HK-2 (cell line): Measurements from ENCODE around the gene TLR8.

Source experiments
- DNase-seq: peaks from one replicate; pipeline ENCODE4 v3.0.0-alpha.2; 2018; ENCODE audit not compliant: unreplicated experiment

TLR8 gene

GRCh38 chrX:12906046-12906761 lies at the start of gene TLR8:
TLR8 (plus strand) TSS chrX:12906620; CDS start chrX:12906707, 87 bp downstream.
- no peak for DNase-seq

DNA sequence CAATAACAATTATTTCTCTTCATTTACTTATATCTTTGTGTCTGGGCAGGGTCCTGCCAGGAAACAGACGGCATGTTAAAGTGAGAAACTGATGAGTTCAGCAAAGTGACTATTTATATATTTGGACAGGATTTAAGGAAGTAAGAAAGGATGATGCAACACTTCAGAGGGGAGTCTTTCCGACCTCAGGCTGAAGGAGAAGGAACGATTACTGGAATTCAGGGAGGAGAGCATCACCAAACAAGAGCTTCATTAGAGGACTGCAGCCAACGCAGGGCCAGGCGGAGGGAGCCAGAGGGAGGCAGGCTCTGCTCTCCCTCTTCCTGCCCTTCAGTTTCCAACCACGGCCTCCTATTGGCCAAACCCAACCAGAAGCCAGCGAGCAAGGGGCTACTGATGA lies 41.1 kb upstream of the TLR8 start:
- DNase-seq, result no peak

DNA sequence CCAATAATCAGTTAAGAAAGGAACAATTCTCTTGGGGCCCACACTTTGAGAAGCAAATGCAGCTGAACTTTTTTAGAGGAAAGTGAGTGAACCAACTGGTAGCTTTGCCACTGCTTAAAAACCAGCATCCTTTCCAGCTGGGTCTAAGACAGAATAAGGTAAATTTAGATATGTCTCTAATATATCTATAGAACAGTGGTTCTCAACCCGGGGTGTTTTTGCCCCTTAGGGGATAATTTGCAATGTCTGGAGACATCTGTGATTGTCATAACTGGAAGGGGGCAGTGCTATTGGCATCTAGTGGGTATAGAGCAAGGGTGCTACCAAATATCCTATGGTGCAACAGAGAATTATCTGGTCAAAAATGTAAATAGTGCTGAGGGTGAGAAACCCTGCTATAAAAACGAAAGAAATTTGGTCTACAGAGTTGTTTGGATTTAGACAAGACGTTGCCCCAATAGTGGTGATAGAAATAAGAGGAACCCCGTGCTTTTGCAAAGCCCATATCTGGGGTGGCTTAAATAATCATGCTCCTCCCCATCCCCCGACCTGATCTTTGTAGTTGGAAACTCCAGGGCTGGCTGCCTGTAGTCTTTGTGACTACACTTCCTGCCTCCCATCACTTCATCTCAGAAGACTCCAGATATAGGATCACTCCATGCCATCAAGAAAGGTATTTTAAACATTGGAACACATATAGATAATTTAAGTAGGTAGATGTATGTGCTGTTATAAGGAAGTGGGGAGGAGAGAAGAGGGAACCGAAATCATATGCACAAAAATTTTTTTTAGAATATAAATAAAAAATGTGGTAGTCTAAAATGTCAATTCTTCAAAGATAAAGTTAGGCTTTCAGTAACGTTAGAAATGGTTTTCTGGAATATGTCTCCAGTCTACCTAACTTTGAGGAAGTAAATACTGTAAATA lies 39.7 kb upstream of the TLR8 start, which contains the start of gene TLR7:
TSS of gene TLR7 (plus strand) at position 622 of the 927 bp plus-strand sequence. CDS start 507 bp downstream, outside the sequence.
- no peak for DNase-seq

- no peak for DNase-seq
Measured at GRCh38 chrX:12867685-12868084, 38.7 kb upstream of the TLR8 start.

DNA sequence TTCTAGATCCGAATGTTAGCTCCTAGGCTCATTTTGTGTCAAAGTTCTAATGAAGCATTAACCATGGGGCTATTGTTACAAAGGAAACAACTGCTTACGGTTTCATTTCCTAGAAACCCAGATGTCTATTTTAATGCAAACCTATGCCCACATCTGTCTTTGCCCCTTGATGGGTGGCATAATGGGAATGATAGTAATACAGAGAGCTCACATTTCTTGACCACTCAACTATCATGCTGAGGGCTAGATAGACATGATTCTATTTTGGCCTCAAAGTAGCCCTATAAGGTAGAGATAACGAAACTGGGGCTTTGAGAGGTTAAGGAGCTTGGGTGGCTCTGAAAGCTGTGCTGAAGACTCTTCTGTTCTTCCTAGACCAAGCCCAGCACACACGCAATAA lies 37.7 kb upstream of the TLR8 start:
- no peak for DNase-seq

- DNase-seq, result no peak
Measured at GRCh38 chrX:12871257-12871656, 35.2 kb upstream of the TLR8 start.

DNA sequence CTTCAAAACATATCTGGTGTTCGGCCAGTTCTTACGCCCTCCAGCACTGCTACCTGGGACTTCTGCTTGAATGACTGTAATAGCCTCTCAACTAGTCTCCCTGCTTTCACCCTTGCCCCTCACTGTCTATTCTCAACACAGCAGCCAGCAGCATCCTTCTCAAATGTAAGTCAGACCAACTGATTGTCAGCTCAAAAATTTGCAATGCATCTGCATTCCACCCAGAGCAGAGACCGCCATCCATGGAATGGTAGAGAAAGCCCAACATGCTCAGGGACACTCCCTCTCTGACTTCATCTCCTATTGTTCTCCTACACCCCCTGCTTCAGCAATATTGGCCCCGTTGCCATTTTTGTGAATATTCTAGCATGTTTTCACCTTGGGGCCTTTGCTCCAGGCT lies 33.7 kb upstream of the TLR8 start:
- DNase-seq, result no peak

DNA sequence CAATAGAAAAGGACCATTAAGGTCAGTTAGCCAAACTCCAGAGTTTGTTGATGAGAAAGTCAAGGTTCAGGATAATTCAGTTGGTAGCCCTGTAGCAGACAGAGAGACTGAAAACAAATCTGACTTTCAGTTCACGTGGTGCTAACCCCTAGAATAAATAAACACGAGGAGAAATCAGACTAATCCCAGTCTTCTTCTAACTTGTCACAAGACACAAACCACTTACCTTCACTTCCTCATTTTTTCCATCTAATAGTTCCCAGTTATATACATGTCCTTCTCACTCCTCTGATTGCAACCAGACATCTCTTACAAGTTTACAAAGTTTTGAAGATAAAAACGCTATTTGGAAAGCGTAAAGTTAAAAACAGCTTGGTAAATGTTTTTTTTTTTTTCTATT lies 31.8 kb upstream of the TLR8 start:
- DNase-seq, result no peak

DNA sequence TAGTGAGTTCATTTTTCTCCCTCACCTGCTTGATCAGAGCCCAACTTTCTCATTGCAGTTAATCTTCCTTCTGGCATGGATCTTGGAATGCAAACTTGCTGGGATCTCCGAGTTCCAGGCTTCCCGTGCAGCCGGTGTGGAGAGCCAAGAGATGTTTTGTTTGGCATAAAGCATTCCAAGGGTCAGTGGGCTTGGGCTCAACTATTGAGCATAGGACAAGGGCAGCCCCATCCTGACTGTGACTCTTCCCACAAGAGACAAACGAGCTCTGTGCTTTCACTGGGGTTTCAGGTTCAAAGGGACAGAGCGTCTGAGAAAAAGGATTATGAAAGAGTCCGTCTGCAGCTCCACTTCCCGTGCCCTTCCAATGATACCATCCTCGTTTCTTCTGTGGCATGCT lies 29.0 kb upstream of the TLR8 start:
- DNase-seq, result no peak

DNA sequence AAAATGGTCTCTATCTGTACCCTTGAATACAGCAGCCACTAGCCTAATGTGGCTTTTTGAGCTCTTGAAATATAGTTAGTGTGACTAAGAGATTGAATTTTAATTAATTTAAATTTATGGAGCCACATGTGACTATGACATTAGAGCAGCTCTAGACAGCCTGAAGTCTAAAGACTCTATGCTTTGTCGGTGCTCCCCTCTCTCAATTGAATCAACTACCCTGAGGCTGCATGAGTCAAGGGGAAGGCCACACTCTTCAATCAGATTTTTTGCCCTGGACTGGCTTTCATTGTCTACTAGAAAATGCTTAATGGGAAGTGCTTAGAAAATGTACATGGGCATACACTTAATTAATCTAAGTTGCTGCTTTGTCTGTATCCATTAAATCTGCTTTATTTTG lies 27.9 kb upstream of the TLR8 start:
- DNase-seq, result no peak

DNA sequence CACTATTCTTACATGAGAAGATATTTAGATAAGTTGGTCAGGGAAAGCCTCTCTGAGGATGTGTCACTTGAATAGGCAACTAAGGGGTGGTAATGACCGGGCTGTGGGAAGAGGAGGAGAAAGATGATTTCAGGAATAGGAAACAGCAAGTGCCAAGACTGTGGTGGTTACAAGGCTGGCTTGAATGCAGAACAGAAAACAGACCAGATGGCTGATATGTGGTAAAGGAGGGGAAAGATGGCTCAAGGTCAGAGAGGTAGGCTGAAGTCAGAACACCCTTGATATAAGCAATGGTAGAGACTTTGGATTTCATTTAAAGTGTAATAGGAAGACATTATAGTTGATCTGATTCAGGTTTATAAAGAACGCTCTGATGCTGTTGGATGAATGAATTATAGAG lies 24.5 kb upstream of the TLR8 start:
- no peak for DNase-seq

GRCh38 chrX:12885508-12885907 lies 20.9 kb upstream of the TLR8 start:
- no peak for DNase-seq

GRCh38 chrX:12886545-12886944 lies 19.9 kb upstream of the TLR8 start:
- DNase-seq, result no peak

DNA sequence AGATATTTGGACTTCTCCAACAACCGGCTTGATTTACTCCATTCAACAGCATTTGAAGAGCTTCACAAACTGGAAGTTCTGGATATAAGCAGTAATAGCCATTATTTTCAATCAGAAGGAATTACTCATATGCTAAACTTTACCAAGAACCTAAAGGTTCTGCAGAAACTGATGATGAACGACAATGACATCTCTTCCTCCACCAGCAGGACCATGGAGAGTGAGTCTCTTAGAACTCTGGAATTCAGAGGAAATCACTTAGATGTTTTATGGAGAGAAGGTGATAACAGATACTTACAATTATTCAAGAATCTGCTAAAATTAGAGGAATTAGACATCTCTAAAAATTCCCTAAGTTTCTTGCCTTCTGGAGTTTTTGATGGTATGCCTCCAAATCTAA lies 19.3 kb upstream of the TLR8 start:
- no peak for DNase-seq

DNA sequence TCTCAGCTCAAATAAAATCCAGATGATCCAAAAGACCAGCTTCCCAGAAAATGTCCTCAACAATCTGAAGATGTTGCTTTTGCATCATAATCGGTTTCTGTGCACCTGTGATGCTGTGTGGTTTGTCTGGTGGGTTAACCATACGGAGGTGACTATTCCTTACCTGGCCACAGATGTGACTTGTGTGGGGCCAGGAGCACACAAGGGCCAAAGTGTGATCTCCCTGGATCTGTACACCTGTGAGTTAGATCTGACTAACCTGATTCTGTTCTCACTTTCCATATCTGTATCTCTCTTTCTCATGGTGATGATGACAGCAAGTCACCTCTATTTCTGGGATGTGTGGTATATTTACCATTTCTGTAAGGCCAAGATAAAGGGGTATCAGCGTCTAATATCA lies 18.7 kb upstream of the TLR8 start:
- no peak for DNase-seq

GRCh38 chrX:12890467-12890866 lies 16.0 kb upstream of the TLR8 start:
- DNase-seq, result no peak

GRCh38 chrX:12891171-12891570 lies 15.2 kb upstream of the TLR8 start:
- DNase-seq, result no peak

DNA sequence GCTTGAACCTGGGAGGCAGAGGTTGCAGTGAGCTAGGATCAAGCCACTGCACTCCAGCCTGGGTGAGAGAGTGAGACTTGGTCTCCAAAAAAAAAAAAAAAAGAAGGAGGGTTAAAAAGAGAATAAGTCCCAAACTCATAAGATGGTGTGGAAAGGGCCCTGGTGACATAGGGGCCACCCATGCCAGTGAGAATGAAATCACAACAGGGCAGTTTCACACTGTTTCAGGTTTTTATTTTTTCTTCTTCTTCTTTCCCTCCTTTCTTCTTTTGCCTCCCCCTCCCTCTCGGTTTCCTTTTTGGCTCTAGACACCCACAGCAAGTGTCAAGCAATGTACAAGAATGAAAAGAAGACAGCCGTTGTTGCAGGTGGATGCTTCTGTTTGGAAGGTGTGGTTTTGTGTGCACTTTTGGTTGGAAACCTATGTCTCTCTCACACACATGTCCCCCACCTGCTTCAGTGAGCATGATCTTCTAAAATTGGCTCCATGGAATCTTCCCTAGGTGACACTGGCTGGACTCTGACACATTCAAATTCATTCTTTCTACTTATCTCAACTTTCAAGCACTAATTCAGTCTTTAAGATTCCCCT lies 14.4 kb upstream of the TLR8 start:
- DNase-seq, result no peak

DNA sequence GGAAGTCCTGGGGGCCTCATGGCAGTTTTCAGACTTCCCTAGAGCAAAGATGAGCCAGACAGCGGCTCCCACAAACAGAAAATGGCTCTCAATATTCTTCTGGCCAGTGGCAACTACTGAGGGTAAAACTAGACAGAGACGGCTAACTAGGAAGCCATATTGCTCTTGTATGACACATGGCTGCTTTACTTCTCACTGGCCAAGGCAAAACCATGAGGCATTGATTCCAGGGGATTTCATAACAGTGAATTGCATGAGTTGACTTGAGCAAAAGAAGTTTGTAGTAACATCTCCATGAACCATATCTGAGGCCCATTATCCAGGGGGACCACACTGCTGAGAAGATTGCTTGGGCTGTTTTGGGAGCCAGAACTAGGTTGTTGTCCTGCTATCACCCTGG lies 13.7 kb upstream of the TLR8 start:
- DNase-seq, result no peak

DNA sequence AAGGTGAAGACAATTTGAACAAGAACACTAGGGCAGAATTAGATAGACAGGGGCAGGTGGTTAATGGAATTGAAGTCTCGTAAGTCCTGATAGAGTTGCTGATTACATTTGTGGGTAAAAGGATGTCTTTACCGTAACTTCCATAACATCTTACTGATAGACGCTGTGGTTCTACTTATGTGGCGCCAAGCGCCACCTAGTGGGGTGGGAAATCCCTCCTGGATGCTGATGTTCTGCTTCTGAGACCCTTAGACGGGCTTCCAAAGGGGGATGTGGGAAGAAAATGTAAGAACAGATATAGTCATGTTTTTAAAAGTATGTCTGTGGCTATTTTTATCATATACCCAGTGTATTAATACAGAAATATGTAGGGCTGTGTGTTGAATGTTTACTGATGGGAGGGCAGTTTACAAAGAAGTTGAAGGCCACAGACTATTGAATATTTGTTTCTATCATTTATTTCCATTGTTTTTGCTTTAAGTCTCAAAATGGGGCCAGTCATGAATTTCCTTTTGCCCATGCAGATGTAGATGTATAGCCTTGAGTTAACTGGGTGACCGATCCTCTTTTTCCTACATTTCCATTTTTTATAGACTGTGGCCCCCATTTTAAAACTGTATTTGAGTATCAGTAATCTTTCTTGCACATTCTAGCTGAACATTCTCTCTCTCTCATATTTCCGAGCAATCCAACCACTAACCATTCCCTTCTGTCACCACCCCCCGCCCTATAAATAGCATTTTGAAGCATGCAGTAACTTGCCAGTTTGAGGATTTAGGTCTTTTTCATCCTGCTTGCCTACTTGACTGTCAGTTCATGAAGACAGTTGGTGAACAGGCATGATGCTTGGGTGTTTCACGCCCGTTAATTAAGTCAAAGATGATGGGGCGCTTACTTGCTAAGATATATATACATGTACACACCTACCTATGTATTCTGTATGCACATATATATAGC lies 12.1 kb upstream of the TLR8 start:
- DNase-seq, result no peak

DNA sequence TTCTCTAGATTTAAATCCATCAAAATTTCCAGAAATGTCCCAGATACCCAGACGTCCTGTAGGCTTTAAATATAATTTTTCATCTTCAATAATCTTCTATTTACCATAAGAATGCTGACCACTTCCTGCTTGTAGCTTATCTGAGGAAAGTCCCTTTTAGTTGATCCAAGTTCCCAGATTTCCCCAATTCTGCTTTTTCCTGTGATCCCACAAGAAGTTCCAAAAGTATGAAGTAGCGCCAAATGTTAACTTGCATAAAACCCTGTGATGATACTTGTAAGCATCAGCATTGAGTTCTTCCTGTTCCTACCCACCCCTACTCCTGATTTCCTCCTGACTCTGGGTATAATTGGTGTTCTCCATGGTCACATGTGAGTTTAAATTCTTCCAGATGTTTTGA lies 10.6 kb upstream of the TLR8 start:
- DNase-seq, result no peak

DNA sequence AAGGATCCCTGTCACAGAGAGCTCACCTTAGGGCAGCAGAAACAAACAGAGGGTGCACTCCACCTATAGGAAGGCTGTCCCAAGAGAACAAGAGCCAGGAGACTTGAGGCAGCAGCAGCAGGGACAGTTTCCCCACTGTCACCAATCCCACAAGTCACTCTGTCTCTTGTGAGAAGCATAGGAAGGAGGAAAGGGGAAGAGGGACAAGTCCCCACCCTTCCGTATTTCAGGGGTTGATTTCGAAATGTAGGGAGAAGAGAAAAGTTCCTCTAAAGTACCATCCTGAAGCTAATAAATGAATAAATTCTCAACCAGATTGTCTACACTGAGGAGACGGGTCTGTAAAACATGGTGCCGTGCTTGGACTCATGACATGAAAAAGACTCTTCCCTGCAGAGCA lies 9.5 kb upstream of the TLR8 start:
- no peak for DNase-seq
